C4-2B (cell line): ENCODE measurements around the gene EPHA6.

Experiments used
- CTCF ChIP-seq: fragments of 450-650 bp; conservative IDR thresholded peaks from 2 replicates; pipeline ENCODE4 v1.5.1; 2017; ENCODE audit warnings: mild to moderate bottlenecking
- ZFX ChIP-seq: fragments of 450-650 bp; IDR thresholded peaks from 2 replicates; pipeline ENCODE4 v1.6.1; 2017

DNA sequence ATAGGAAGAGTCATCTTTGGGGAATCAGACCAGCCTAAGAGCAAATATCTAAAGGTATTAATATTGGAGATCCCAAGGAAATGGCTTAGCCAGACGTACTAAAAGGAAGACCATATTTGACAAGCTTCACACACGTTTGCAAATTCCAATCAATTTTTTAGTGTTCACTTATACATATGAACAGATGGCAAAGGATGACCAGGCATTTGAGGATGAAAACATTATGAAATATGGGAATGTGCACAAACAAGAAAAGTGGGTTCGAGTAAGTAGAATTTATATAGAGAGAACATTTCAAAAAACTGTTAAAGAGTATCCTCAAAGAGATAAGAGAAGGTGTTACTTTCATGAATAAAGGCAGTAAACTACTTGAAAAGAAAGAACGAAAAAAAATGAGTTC is 981.6 kb downstream of the EPHA6 start:
- TF ChIP-seq ZFX (no peak), CTCF (no peak)
